CD4-positive, alpha-beta T cell treated with Interleukin-4 for 1 hour (primary cell): Measurements from ENCODE around the gene MAN2B2.

Experiments
- DNase-seq, 2 donors: peaks; one replicate each; pipeline ENCODE4 v3.0.0-alpha.2; 2020 to 2022

MAN2B2 gene

GRCh38 chr4:6595897-6596537 lies 21.0 kb downstream of the MAN2B2 start:
- DNase-seq, result no peak

- DNase-seq, result no peak
Measured at GRCh38 chr4:6596948-6597347, 22.0 kb downstream of the MAN2B2 start.

- DNase-seq, result no peak
Measured at GRCh38 chr4:6598127-6598526, 23.1 kb downstream of the MAN2B2 start.

GRCh38 chr4:6598641-6599040 lies 23.7 kb downstream of the MAN2B2 start:
- DNase-seq, result no peak

- no peak for DNase-seq
Measured at GRCh38 chr4:6601661-6602250, 26.8 kb downstream of the MAN2B2 start.

GRCh38 chr4:6602289-6602688 lies 27.3 kb downstream of the MAN2B2 start:
- DNase-seq, result no peak

- DNase-seq, result no peak
Measured at GRCh38 chr4:6603128-6603527, 28.1 kb downstream of the MAN2B2 start.

- no peak for DNase-seq
Measured at GRCh38 chr4:6605114-6605513, 30.1 kb downstream of the MAN2B2 start.

- no peak for DNase-seq
Measured at GRCh38 chr4:6605605-6606004, 30.6 kb downstream of the MAN2B2 start.

GRCh38 chr4:6606465-6607235 lies 31.7 kb downstream of the MAN2B2 start:
- DNase-seq, result no peak

GRCh38 chr4:6607368-6608055 lies 32.5 kb downstream of the MAN2B2 start:
- no peak for DNase-seq

GRCh38 chr4:6608758-6609414 lies 33.9 kb downstream of the MAN2B2 start:
- no peak for DNase-seq

GRCh38 chr4:6609415-6610079 lies 34.6 kb downstream of the MAN2B2 start:
- DNase-seq, result no peak

GRCh38 chr4:6610856-6611430 lies 36.0 kb downstream of the MAN2B2 start:
- no peak for DNase-seq

- no peak for DNase-seq
Measured at GRCh38 chr4:6612961-6613675, 38.1 kb downstream of the MAN2B2 start.

GRCh38 chr4:6613676-6614651 lies 39.0 kb downstream of the MAN2B2 start:
- no peak for DNase-seq

- DNase-seq, result no peak
Measured at GRCh38 chr4:6614701-6615230, 39.8 kb downstream of the MAN2B2 start.

- no peak for DNase-seq
Measured at GRCh38 chr4:6616087-6616995, 41.4 kb downstream of the MAN2B2 start.

- no peak for DNase-seq
Measured at GRCh38 chr4:6617246-6617645, 42.3 kb downstream of the MAN2B2 start.
